HG03139 (cell line): ENCODE measurements around the gene PPP1R7.
"Not testable (repeated sequence)": the region's sequence is repeated elsewhere in the genome, so short reads cannot be mapped to it uniquely, and the experiment has no call there.

Source experiments
- ATAC-seq: cut with Tn5 transposase; IDR thresholded peaks from one replicate; pipeline ENCODE4 v1.9.1; 2021; ENCODE audit not compliant: unreplicated experiment

Gene PPP1R7, protein sequence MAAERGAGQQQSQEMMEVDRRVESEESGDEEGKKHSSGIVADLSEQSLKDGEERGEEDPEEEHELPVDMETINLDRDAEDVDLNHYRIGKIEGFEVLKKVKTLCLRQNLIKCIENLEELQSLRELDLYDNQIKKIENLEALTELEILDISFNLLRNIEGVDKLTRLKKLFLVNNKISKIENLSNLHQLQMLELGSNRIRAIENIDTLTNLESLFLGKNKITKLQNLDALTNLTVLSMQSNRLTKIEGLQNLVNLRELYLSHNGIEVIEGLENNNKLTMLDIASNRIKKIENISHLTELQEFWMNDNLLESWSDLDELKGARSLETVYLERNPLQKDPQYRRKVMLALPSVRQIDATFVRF

GRCh38 chr2:241149925-241150659 is at the start of gene PPP1R7:
TSS of gene PPP1R7 (plus strand) at chr2:241150467. CDS start at chr2:241150496, 29 bp downstream.
- ATAC-seq = peak; percentile 64

DNA sequence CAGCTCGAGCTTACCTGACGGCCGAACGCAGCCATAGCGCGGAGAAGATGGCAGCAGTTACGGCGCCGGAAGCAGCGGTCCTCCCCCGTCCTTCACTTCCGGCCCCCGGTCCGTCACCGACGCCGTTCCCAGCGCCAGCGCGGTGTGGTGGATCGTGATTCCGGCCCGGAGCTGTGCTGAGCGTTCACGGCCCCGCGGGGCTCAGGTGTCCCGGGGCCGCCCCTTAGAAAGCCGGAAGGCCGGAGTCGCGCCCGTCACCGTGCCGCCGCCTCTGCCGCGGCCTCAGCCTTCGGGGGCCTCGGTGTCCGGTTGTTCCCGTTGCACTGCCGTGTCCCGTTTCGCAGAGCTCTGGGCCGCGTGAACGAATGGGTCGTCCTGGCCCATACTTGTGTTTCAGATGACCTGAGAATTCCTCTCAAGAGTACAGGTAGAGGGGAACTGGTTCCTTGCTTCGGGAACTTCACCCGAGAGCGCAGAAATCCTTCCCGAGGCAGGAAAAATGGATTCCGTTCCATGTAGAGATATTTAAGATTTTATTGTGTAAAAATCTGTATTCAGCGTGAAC is 47.9 kb upstream of the PPP1R7 start, which contains the start of gene MTERF4:
MTERF4 (minus strand) TSS at position 49 of the 565 bp plus-strand sequence; CDS start at position 35, 14 bp downstream.
- peak; percentile 81 for ATAC-seq

- ATAC-seq = no peak
Measured at GRCh38 chr2:241103176-241103595, 47.1 kb upstream of the PPP1R7 start.

DNA sequence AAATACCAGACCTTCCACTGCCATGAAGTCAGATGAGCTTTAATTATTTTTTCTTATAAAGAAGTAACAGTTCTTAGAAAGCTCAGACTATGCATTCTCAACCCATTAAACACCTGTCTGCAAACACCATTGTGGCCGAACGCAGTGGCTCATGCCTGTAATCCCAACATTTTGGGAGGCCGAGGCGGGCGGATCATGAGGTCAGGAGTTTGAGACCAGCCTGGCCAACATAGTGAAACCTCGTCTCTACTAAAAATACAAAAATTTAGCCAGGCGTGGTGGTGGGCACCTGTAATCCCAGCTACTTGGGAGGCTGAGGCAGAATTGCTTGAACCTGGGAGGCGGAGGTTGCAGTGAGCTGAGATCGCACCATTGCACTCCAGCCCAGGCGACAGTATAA is 45.7 kb upstream of the PPP1R7 start:
- not testable (repeated sequence) for ATAC-seq

DNA sequence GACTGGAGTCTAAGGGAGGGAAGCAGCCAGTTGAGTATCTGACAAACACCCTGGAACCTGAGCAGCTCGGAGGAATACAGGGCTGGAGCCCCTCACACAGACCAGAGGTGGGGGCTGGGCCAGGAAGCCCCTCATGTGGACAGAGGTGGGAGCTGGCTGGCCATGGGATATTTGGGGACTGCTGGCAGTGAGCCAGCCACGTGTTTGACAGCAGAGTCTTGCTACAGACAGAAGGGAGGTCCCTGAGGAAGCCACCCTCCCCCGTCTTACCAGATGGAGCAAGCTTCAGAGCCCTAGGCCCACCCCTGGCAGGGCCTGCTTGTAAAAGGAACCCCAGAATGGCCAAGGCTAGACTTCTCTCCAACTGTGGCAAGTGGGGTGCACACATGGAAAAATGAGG is 44.6 kb upstream of the PPP1R7 start:
- no peak for ATAC-seq

GRCh38 chr2:241107031-241107783 is 43.1 kb upstream of the PPP1R7 start:
- ATAC-seq = no peak

DNA sequence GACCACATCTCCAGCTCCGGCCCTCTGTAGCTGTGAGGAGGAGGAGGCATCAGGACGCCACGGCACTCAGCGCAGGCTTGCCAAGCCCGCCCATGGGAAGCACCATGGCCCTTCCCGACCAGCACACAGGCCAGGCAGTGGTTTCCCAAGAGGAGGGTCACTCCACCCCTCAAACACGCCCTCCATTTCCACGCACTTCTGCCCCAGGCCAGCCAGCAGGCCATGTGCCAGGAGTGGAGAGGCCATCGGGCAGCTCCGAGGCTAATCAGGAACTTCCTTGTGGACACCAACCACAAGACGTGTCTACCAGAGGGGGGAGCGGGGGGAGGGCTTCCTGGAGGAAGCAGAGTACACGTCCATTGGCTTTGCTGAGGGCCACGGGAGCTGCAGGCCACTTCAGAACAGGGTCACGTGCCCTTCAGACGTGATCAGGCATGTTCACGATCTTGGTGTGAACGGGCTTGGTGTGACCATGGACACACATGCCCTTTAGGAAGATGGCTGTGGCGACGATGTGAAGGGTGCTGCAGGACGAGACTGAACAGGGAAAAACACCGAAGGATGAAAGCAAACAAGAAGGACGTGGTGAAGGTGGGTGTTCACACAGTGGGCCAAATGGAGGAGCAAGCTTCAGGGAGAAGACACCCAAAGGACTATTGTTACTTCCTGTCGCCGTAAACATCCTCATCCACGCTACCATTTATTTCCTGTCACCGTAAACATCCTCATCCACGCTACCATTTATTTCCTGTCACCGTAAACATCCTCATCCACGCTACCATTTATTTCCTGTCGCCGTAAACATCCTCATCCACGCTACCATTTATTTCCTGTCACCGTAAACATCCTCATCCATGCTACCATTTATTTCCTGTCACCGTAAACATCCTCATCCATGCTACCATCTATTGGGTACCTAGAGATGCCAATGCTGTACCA is 41.7 kb upstream of the PPP1R7 start:
- no peak for ATAC-seq

- no peak for ATAC-seq
Measured at GRCh38 chr2:241109210-241110088, 40.8 kb upstream of the PPP1R7 start.

- ATAC-seq = no peak
Measured at GRCh38 chr2:241110089-241110606, 40.1 kb upstream of the PPP1R7 start.

GRCh38 chr2:241110607-241111439 is 39.4 kb upstream of the PPP1R7 start:
- no peak for ATAC-seq

GRCh38 chr2:241111440-241111805 is 38.8 kb upstream of the PPP1R7 start:
- ATAC-seq = no peak

DNA sequence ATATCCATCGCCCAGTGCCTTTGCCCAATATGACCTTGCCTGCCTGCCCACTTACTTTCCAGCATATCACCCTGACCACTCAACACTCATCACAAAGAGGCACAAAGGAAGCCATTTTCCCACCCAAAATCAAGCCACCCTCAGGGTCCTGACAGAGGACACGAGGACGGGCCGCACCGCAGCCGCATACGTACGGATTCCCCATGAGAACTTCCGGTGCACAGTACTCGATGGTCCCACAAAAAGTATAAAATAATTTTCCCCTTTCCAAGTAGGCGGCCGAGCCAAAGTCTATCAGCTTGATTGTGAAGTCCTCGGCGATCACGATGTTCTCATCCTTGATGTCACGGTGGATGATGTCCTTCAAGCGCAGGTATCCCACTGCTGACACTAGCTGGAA is 38.2 kb upstream of the PPP1R7 start:
- ATAC-seq = no peak

GRCh38 chr2:241112592-241112991 is 37.7 kb upstream of the PPP1R7 start:
- ATAC-seq = no peak

GRCh38 chr2:241114836-241115235 is 35.4 kb upstream of the PPP1R7 start:
- no peak for ATAC-seq

GRCh38 chr2:241115361-241115760 is 34.9 kb upstream of the PPP1R7 start:
- ATAC-seq = no peak

DNA sequence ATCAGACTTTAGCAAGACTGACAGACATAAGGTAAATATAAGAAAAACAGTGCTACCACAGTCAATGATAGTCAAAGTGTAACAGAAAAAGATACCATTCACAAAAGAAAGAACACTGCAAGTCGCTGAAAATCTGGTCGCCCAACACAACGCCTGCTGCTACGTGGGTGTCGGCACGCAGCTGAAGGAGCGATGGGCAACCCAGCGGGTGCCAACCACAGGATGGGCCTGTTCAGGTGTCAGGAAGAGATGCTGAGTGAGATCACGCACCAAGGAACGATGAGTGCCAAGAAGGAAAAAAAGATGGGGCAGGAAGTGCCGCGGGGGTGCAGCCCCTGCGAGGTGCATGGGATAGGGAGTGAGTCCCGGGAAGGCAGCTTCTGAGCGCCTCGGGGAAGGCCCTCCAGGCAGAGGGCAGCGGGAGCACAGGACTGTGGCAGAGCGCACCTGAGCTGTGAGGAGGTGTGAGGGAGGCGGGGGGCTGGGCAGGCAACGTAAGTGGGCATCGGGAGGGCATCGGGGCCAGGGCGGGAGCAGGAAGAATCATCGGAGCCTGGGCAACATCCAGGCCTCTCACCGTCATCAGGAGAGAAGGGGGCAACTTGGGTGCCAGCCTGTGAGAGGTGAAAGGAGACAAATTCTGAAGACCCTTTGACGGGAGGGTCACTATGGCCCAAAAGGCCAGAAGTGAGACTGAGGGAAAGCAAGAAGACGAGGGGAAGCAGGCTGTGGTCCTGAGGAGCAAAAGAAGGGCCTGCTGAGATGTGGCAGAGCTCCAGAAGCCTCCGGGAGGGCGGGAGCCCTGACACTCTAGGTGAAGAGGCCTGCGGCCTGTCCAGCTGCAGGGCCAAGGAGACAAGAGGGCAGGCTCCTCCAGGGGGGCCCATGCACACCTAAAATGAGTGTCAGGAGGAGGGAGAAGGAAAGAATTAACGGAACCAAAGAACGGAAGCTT is 33.4 kb upstream of the PPP1R7 start:
- ATAC-seq = no peak
